ENCODE data around the gene PTGFRN.
"Not testable (repeated sequence)": the region's sequence is repeated elsewhere in the genome, so short reads cannot be mapped to it uniquely, and the experiment has no call there.

The PTGFRN gene

DNA sequence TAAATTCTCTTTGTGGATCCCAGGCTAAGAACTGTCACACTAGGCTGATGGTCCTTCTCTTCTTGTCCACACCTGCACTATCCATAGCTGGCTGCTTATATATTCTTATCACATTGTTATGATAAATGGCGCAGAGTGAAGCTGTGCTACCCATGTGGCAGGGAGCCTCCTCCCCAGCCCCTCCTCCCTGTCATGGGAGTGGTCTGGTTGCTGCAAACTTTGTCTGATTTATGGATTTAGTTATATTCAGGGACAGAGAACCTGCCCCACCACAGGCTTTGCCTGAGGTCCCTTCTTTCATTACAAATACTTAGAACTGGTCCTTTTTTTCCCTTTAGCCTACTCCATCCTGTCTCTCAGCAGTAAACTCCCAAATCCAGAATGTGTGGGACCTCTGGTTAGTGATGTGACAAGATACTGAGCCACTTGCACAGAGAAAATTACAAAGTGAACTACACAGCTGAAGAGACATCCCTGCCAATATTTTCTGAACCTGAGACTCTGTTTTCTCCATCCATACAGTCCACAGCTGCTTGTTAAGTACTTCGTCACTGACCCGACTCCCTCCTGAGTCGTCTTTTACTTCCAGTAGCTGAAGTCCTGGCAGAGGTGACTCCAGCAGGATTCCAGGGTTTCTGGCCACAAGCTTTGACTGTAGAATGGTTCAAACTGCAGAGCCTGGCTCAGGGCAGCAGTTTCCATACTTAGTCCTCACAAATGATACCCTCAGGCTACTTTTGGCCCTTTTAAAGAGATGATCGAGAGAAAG, 37.6 kb downstream of the PTGFRN start:
- DNase-seq = no peak

DNA sequence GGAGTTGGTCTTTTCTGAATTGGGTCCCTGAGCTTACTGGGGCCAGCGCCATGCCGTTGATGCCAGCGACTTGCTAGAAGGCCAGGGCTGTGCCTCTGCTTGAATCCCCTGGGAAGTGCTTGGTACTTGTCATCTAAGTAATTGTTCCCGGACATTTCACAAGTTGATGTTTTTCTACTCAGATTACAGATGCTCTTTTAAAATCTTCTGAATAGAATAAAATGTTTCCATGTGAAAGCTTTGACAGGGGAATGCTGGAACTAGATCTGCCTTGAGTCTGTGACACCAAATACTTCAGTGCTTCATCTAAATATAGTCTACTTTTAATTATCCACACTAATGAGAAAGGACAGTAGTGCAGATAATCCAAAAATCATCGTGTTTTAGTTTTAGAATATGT, 38.3 kb downstream of the PTGFRN start:
- no peak for DNase-seq

DNA sequence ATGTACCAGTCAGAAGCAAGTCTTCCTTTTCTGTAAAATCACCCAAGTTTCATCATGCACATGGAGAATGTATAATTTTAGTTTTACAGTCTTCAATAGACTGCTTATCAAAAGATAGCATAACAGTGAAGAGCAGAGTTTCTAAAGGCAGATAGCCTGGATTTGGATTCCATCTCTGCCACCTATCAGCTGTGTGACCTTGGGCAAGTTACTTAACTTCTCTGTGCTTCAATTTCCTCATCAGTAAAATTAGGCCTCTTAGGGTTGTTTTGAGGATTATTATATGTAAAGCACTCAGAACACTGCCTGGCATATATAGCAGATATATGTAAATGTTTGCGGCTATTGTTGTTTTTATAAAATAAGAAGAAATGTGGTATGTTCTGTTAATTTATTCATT, 38.9 kb downstream of the PTGFRN start:
- no peak for DNase-seq

- no peak for DNase-seq
Measured at GRCh38 chr1:116949213-116949985, 39.7 kb downstream of the PTGFRN start.

DNA sequence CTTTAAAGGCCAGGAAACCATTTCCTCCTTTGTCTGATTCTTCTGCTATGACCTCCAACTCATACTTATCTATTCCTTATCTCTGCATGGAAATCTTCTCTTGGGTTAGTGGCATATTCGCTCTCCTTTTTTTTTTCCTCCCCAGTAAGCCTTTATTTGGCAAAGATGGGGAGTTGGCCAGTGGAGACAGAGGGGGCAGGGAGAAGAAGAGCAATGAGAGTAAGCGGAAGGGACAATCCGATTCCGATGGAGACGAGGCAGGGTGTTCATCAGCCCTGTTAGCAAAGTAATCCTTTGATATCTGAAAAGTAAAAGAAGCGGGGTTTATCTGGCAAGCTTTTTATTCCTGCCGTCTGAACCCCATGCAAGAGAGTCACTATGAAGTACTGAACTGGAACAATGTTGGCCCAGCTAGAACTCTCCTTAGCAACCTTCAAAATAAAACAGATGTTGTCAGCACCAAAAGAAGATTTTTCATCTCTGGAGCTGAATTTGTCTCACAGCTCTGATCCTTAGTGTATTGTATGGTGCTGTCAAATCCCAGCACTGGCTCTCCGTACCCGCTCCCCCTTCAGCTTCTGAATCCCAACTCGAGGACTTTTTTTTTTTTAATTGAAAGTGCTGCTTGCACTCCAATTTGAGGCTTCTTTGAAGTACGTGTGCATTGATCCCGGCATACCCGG, 40.9 kb downstream of the PTGFRN start:
- no peak for DNase-seq

GRCh38 chr1:116951200-116951935, 41.7 kb downstream of the PTGFRN start:
- DNase-seq = no peak

DNA sequence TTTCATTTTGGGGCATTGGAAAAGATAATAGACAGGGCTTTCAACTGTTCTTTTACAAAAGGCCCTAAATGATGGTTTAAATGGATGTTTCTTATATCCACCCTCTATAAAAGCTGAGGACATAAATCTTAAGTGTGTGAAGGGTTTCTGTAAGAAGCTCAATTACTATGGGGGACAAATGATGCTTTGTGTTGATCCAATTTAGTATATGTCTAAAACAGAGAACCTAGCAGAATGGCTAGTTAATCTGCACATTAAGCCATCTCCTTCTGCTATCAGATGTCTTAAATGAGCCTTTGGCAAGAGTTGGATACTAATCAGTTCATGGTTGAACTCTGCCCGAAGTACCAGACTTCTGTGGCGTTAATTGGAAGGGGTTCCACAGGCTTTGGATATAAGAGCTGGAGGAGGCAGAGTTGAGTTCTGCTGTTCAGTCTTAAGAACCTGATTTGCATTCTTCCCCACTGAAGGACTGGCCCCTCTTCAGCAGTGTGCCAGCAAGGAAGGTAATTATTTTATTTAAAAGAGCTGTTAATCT, 43.1 kb downstream of the PTGFRN start:
- DNase-seq = no peak

- no peak for DNase-seq
Measured at GRCh38 chr1:116954440-116954839, 44.7 kb downstream of the PTGFRN start.

DNA sequence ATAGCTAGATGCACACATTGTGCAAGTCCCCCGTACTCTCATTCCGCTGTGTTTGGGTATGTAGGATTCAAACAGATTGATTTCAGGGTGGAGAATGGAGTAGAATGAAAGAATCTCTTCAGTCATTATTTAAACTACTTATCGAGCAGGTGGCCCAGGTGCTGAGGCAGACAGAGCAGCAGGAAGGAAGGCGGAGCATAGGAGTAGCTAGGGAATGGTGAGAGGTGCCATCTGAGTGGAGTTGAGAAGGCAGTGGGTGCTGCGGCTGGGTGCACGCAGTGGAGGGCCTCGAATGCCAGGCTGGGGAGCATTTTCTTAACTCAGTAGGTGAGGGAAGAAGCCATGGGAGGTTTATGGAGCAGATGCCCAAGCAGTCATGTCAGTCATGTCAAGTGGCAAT, 46.7 kb downstream of the PTGFRN start:
- no peak for DNase-seq

DNA sequence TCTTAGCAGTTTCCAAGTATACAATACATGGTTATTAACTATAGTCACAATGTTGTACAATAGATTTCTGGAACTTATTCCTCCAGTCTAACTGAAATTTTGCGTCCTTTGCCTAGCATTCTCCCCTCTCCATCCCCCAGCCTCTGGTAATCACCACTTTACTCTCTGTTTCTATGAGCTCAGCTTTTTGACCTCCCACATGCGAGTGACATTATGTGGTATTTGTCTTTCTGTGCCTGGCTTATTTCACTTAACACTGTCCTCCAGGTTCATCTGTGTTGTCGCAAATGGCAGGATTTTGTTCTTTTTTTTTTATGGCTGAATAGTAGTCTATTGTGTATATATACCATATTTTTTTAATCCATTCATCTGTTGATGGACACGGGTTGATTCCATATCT, 47.9 kb downstream of the PTGFRN start:
- no peak for DNase-seq

GRCh38 chr1:116958110-116958509, 48.4 kb downstream of the PTGFRN start:
- no peak for DNase-seq

GRCh38 chr1:116958977-116959376, 49.3 kb downstream of the PTGFRN start:
- DNase-seq = no peak

- no peak for DNase-seq
Measured at GRCh38 chr1:116961606-116962005, 51.9 kb downstream of the PTGFRN start.

DNA sequence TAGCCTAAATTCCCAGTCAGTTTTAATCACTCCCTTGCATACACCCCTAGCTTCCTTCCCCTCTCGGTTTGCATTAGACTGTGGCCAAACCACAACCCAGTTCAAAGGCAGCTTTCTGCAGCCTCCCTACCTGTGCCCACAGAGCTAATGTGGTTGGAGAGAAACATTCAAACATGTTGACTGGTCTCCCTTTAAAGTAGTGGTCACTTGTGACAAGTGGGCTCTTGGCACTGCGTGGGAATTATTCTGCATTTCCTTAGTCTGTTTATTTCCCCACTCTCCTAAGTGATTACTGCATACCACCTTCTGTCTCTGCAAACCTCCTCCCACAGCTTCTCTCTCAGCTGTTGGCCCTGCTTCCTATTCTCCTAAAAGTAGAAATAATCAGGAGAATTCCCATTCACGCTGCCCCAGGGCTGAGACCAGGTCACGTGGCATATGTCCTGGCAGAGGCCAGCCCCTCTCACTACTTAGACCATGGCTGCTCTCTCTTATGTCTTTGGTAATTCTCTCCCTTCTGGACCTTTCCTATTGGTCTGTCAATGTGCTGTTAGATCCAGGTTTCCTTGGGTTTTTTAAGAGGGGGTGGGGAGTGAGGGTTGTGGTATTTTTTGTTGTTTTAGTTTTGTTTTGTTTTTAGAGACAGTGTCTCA, 53.4 kb downstream of the PTGFRN start:
- DNase-seq = no peak

- no peak for DNase-seq
Measured at GRCh38 chr1:116966791-116967190, 57.1 kb downstream of the PTGFRN start.

- DNase-seq = no peak
Measured at GRCh38 chr1:116968724-116969123, 59.0 kb downstream of the PTGFRN start.

DNA sequence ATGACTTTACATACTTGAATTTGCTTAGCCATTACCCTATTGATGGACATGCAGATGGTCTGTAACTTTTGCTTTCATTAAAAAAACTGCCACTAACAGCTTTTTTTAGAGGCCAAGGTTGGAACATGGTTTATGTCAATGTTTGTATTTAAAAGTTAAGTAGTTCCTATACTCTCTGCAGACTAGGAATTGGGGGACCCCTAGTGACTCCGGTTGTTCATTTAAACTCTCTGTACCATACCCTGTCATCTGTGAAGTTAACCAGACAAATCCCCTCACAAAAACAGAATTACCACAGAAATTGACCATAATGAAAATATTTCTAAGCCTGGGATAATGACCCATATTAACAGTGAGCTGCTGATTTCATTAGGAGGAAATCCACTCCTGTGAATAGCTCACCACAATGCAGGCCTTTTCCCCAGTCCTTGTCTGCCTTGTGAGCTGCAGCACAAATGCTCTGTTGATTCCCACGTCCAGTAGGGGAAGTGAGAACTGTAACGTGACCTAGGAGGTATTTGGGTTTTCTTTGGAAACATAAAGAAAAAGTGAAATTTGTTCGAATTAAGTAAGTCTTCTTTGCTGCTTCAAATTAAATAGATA, 61.6 kb downstream of the PTGFRN start:
- no peak for DNase-seq

DNA sequence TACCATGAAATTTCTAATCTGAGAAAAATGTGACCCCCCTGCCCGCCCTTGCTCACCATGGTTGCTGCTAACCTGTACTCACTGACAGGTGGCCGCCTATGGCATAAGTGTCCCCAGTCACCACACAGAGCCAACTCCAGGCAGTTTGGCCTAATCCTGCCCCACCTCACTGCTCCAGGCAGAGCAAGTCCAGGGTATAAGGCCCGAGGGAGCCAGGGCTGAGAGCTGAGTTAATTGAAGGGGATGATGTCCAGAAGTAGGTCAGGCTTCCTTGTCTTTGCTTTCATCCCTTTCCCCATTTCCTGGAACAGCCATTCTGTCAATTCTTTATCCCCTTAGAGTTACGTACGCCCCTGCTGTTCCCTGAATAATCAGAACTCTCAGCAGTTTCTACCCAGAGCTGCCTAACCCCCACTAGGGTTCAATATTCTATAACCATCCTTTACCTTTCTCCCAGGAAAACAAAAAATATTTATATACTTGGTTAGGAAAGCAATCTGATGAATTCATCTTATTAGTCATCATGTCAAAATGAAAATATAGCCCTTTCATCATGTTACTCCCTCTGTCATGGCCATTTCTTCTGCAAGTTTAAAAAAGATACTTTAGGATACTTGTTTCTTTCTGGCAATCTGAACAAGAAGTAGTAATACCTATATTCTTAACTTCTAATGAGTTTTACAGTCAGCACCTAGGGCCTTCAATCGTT, 62.4 kb downstream of the PTGFRN start:
- no peak for DNase-seq

DNA sequence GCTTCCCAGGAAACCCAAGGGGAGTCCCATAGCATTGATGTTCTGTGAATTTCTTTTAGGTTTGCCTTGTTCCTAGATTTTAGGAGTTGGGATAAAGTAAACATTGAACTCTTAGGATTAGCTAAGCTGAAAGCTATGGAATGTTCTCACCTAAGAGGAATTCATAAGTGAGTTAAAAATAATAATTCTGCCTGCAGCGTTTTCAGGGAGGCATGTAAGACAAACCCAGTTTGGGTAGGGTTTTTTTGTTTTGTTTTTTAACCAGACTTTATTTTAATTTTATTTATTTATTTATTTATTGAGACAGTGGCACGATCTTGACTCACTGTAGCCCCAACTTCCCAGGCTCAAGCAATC, 62.9 kb downstream of the PTGFRN start:
- no peak for DNase-seq

GRCh38 chr1:116980309-116980708, 70.6 kb downstream of the PTGFRN start:
- not testable (repeated sequence) for DNase-seq

DNA sequence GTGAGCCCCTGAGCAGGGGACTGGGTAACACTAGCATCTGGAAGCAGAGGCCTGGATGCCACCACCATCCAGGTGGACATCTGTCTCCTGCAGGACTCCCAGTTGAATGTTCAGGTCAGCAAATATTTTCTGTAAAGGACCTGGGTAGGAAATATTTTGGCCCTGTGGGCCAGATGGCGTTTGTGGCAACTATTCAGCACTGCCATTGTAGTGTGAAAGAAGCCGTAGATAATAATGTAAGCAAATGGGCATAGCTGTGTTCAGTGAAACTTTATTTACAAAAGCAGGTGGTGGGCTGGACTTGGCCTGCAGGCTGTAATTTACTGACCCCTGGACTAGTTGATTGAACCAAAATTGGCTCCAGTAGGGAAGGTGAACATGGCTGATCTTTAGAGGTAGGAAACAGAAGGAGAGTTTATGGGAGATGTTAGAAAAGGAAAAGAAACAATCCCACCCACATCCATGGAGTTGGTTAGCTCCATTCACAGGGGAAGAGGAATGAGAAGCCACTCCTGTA, 71.9 kb downstream of the PTGFRN start:
- no peak for DNase-seq

Measured in effector CD4-positive, alpha-beta T cell (primary cell).